Esophagus squamous epithelium (tissue), 5 donors: Measurements from ENCODE around the gene KAZN. TPM values are rescaled to one million over a fixed set of nuclear protein-coding genes. Genes with fewer than 3 reads are reported as not detected.

Experiments used
- DNase-seq: peaks from one replicate; lab custom pipeline; 2025; lab: John Stamatoyannopoulos, UW
- H3K27ac ChIP-seq, 4 donors: fragments of 200-600 bp; sonication (generic); one replicate each; pipeline ENCODE4 v1.5.1; 2016 to 2019; ENCODE audit warnings: mild to moderate bottlenecking in 1 of 4
- H3K27me3 ChIP-seq, 4 donors: fragments of 200-600 bp; sonication (generic); 1 replicate in 3 of 4; 2 replicates in 1 of 4; pipeline versions ENCODE4 v1.5.1 to v1.6.0; 2017 to 2021; ENCODE audit warnings: antibody characterized with exemption in 1 of 4
- H3K36me3 ChIP-seq, 3 donors: fragments of 200-600 bp; sonication (generic); one replicate each; pipeline ENCODE4 v1.5.1; 2016 to 2019
- H3K4me1 ChIP-seq, 3 donors: fragments of 200-600 bp; sonication (generic); one replicate each; pipeline ENCODE4 v1.5.1; 2017 to 2019
- H3K4me3 ChIP-seq, 4 donors: fragments of 200-600 bp; sonication (generic); 1 replicate in 3 of 4; 2 replicates in 1 of 4; pipeline ENCODE4 v1.5.1; 2016 to 2019; ENCODE audit warnings: mild to moderate bottlenecking in 2 of 4, moderate library complexity in 1 of 4
- H3K9me3 ChIP-seq, 3 donors: fragments of 200-600 bp; sonication (generic); one replicate each; pipeline ENCODE4 v1.5.1; 2016 to 2019
- CTCF ChIP-seq, 6 experiments: fragments of 450-650 bp in 4 of 6; fragments of 200-600 bp in 2 of 6; sonication (generic) in 2 of 6; IDR thresholded peaks; one replicate each; pipeline ENCODE4 v1.5.1; 2016 to 2019; ENCODE audit warnings: antibody characterized with exemption in 6 of 6, mild to moderate bottlenecking in 4 of 6, moderate library complexity in 4 of 6
- POLR2A ChIP-seq, 4 donors: fragments of 450-650 bp; IDR thresholded peaks; one replicate each; pipeline ENCODE4 v1.6.1; 2017; ENCODE audit warnings: antibody characterized with exemption in 4 of 4, mild to moderate bottlenecking in 4 of 4, moderate library complexity in 3 of 4
- WGBS, 2 donors: methylation state at CpG; one replicate each; pipeline ENCODE4 v1.1.5; 2018; 5-methylcytosine and 5-hydroxymethylcytosine counted together
- intact Hi-C: fragments of 100-400 bp; cut with DNase I; formaldehyde crosslinking; loops from one replicate; pipeline ENCODE4 v1.15.0; 2022
- total RNA-seq, 4 donors: library from RNA; depleted of rRNA; stranded (reverse); fragments of >200 nt; gene quantifications; one replicate each; pipeline ENCODE4 v1.1.0, GENCODE V29; 2016
- donor health status: DM: yes; HTN: yes; CAD: no.

The KAZN gene
- total RNA-seq, 4 donors from 2014 or later: 25.0 to 54.5 (median 30.8) TPM

GRCh38 chr1:15045123-15045522 lies 446.6 kb downstream of the KAZN start:
- no peaks in the 10 kb centered on the region for H3K9me3 ChIP-seq
- H3K4me3 ChIP-seq: no peak overlapping the region
- H3K36me3 ChIP-seq: peaks cover 0 to 60% (median 5%) of the 10 kb centered on the region in 3 donors
- H3K27me3 ChIP-seq: no peaks in the 10 kb centered on the region
- DNase-seq: no peak
- intact Hi-C loops: loop anchor here (10.0 kb wide), 1 partner anchor 1080 kb away; no protein-coding TSS in a partner anchor
- TF ChIP-seq POLR2A (IDR thresholded peaks at IDR 0.05) (no peak), CTCF (IDR thresholded peaks at IDR 0.05) (no peak)
- 92 to 94% methylated on average over 7 of the region's 7 CpGs for WGBS, 2 donors
- H3K4me1 ChIP-seq: peaks cover 0 to 8% (median 3%) of the 10 kb centered on the region in 3 donors
- no peak overlapping the region for H3K27ac ChIP-seq

- no peaks in the 10 kb centered on the region for H3K27me3 ChIP-seq
- peaks cover 0 to 8% (median 3%) of the 10 kb centered on the region in 3 donors for H3K4me1 ChIP-seq
- DNase-seq: no peak
- H3K27ac ChIP-seq: no peak overlapping the region
- TF ChIP-seq CTCF (IDR thresholded peaks at IDR 0.05): peak; percentile 57 to 95 (median 88)
- no peak for TF ChIP-seq POLR2A (IDR thresholded peaks at IDR 0.05)
- WGBS, 2 donors: 26 to 28% methylated on average over 11 of the region's 14 CpGs
- intact Hi-C loops: loop anchor here (10.0 kb wide), 1 partner anchor 1082 kb away; no protein-coding TSS in a partner anchor
- no peak overlapping the region for H3K4me3 ChIP-seq
- H3K36me3 ChIP-seq: peaks cover 0 to 74% (median 5%) of the 10 kb centered on the region in 3 donors
- no peaks in the 10 kb centered on the region for H3K9me3 ChIP-seq
These were observed 448.1 kb downstream of the KAZN start for GRCh38 chr1:15046487-15047165.

GRCh38 chr1:15047237-15047636 lies 448.8 kb downstream of the KAZN start:
- TF ChIP-seq POLR2A (IDR thresholded peaks at IDR 0.05) (no peak), CTCF (IDR thresholded peaks at IDR 0.05) (no peak)
- 84 to 97% methylated on average over 5 to 6 of the region's 11 CpGs for WGBS, 2 donors
- H3K4me1 ChIP-seq: peaks cover 0 to 8% (median 3%) of the 10 kb centered on the region in 3 donors
- H3K27ac ChIP-seq: no peak overlapping the region
- H3K9me3 ChIP-seq: no peaks in the 10 kb centered on the region
- intact Hi-C loops: loop anchor here (10.0 kb wide), 1 partner anchor 1082 kb away; no protein-coding TSS in a partner anchor
- peaks cover 0 to 75% (median 5%) of the 10 kb centered on the region in 3 donors for H3K36me3 ChIP-seq
- no peaks in the 10 kb centered on the region for H3K27me3 ChIP-seq
- H3K4me3 ChIP-seq: no peak overlapping the region
- DNase-seq: no peak

- TF ChIP-seq CTCF (IDR thresholded peaks at IDR 0.05) (no peak), POLR2A (IDR thresholded peaks at IDR 0.05) (no peak)
- intact Hi-C loops: loop anchor here (10.0 kb wide), 1 partner anchor 1084 kb away; no protein-coding TSS in a partner anchor
- H3K4me3 ChIP-seq: no peak overlapping the region
- peaks cover 0 to 8% (median 3%) of the 10 kb centered on the region in 3 donors for H3K4me1 ChIP-seq
- no peaks in the 10 kb centered on the region for H3K27me3 ChIP-seq
- no peak for DNase-seq
- H3K36me3 ChIP-seq: peaks cover 0 to 82% (median 5%) of the 10 kb centered on the region in 3 donors
- H3K27ac ChIP-seq: no peak overlapping the region
- WGBS, 2 donors: 89 to 96% methylated on average over 8 to 28 of the region's 35 CpGs
- H3K9me3 ChIP-seq: no peaks in the 10 kb centered on the region
These were observed 450.0 kb downstream of the KAZN start for GRCh38 chr1:15048437-15048980.

GRCh38 chr1:15049067-15049466 lies 450.6 kb downstream of the KAZN start:
- no peak for TF ChIP-seq POLR2A (IDR thresholded peaks at IDR 0.05)
- TF ChIP-seq CTCF (IDR thresholded peaks at IDR 0.05): no peak
- no peaks in the 10 kb centered on the region for H3K9me3 ChIP-seq
- H3K36me3 ChIP-seq: peaks cover 0 to 84% (median under 1%) of the 10 kb centered on the region in 3 donors
- DNase-seq: no peak
- intact Hi-C loops: loop anchor here (10.0 kb wide), 1 partner anchor 1084 kb away; no protein-coding TSS in a partner anchor
- WGBS, 2 donors: 64% methylated on average over 6 of the region's 13 CpGs; no CpG with 5 or more reads in 1 of the 2 donors
- no peak overlapping the region for H3K4me3 ChIP-seq
- peaks cover 0 to 8% (median 3%) of the 10 kb centered on the region in 3 donors for H3K4me1 ChIP-seq
- no peaks in the 10 kb centered on the region for H3K27me3 ChIP-seq
- no peak overlapping the region for H3K27ac ChIP-seq
